ENCODE data around the gene CREB1.

GRCh38 chr2:207567671-207568070 lies 37.9 kb downstream of the CREB1 start:
- no peak for TF ChIP-seq POLR2AphosphoS5 (IDR thresholded peaks at IDR 0.05; ENCODE audit: borderline replicate concordance, low read depth, low read length)
- TF ChIP-seq EZH2 (IDR thresholded peaks at IDR 0.05), result no peak
